ENCODE measurements around the gene PPARD.

The PPARD gene

DNA sequence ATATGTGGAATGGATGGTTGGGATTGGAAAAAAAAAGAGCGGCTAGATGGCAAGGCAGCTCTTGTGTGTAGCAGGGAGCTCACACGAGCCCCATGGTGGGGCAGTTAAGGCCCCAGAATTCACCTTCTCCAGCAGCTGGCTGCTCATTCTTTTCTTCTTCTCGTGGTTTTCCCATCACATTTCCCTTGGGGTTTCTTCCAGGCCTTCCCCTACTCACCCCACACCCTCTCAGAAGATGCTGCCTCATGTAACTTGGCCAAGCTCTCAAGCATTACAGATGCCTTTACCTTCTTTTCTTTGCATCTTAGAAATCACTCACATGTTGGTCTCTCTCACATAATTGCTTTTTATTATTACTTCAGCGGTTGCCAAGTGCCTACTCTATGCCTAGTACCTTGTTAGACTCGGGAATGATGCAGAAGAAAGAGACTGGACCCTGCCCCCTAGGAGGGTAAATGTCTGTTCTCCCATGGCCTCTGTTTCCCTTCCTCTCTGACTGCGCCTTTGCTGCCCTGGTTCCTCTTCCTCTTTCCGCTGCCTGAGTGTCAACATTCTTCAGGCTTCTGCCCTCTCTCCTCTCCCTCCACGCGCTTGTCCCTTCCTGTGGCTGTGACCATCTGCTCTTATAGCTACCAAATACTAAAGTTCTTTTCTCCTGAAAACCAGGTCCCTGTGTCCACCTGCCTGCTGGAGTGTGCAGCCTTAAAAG, 28.6 kb downstream of the PPARD start:
- H3K4me1 ChIP-seq (ENCODE audit: insufficient read depth, insufficient read length): no peaks in the 10 kb centered on the region
- no peak for TF ChIP-seq YY1 (IDR thresholded peaks at IDR 0.05; ENCODE audit: insufficient read depth, insufficient read length)
- no peak overlapping the region for H3K4me3 ChIP-seq (ENCODE audit: insufficient read length, low read depth)
- H3K9ac ChIP-seq (ENCODE audit: insufficient read length, low read depth): no peak overlapping the region
- H3K27me3 ChIP-seq (ENCODE audit: insufficient read depth, insufficient read length): no peaks in the 10 kb centered on the region
- H3K9me3 ChIP-seq (ENCODE audit: insufficient read depth, low read length): no peaks in the 10 kb centered on the region
- no peak for DNase-seq (ENCODE audit: low read depth, low spot score)
- H3K36me3 ChIP-seq (ENCODE audit: insufficient read depth, insufficient read length, low read length): no peaks in the 10 kb centered on the region

DNA sequence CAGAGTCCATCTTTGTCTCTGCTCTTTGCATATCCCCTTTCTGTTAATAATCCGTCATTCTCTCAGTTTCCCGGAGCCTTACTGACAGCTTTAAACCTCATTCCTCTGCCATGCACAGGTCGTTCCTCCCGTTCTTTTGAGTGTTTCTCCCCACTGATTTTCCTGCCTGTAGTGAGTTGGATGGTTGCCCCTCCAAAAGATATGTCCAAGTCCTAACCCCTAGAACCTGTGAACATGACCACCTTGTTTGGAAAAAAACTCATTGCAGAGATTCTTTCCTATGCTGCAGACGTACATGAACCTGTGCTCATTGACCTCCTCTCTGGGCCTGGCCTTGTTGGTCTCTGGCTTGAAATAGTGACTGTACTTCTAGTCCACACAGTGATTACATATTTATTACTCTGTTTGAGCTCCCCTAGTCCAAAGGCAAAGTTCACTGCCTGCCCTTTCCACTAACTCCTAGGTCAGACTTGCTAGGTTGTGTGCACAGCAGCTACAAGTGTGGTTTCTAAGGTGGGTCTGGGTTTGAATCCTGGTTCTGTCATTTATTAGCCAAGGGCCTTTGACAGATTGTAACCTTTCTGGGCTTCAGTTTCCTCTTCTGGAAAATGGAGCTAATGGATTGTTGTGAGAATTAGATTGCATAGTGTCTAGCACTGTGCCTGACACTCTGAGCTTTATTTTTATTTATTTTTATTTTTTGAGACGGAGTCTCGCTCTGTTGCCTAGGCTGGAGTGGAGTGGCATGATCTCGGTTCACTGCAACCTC, 29.3 kb downstream of the PPARD start:
- Histone ChIP-seq H3K9me3 (ENCODE audit: insufficient read depth, low read length) (no peaks in the 10 kb centered on the region), H3K4me1 (ENCODE audit: insufficient read depth, insufficient read length) (no peaks in the 10 kb centered on the region), H3K36me3 (ENCODE audit: insufficient read depth, insufficient read length, low read length) (no peaks in the 10 kb centered on the region), H3K27me3 (ENCODE audit: insufficient read depth, insufficient read length) (no peaks in the 10 kb centered on the region), H3K9ac (ENCODE audit: insufficient read length, low read depth) (no peak overlapping the region), H3K4me3 (ENCODE audit: insufficient read length, low read depth) (no peak overlapping the region)
- DNase-seq (ENCODE audit: low read depth, low spot score): no peak
- no peak for TF ChIP-seq YY1 (IDR thresholded peaks at IDR 0.05; ENCODE audit: insufficient read depth, insufficient read length)
- TF ChIP-seq ZNF274 (IDR thresholded peaks at IDR 0.05; ENCODE audit: low read depth, low read length): no peak
- no peak for TF ChIP-seq SUZ12 (IDR thresholded peaks at IDR 0.05; ENCODE audit: extremely low read depth, insufficient read depth, insufficient read length)

DNA sequence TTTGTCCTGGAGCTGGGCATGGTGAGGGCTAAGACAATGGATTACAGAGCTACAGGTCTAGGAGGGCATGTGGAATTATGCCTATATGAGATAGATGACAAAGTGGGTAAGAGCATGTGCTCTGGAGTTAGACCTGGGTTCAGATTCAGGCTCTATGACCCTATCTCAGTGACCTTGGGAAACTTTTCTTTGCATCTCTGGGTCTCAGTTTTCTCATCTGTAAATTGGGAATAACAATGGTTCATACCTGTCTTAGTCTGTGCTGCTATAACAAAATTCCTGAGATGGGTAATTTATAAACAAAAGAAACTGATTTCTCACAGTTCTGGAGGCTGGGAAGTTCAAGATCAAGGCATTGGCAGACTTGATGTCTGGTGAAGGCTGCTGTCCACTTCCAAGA, 30.3 kb downstream of the PPARD start:
- H3K27me3 ChIP-seq (ENCODE audit: insufficient read depth, insufficient read length): no peaks in the 10 kb centered on the region
- no peak overlapping the region for H3K4me3 ChIP-seq (ENCODE audit: insufficient read length, low read depth)
- no peaks in the 10 kb centered on the region for H3K4me1 ChIP-seq (ENCODE audit: insufficient read depth, insufficient read length)
- no peak for DNase-seq (ENCODE audit: low read depth, low spot score)
- H3K9me3 ChIP-seq (ENCODE audit: insufficient read depth, low read length): no peaks in the 10 kb centered on the region
- no peak for TF ChIP-seq YY1 (IDR thresholded peaks at IDR 0.05; ENCODE audit: insufficient read depth, insufficient read length)
- no peak for TF ChIP-seq ZNF274 (IDR thresholded peaks at IDR 0.05; ENCODE audit: low read depth, low read length)
- no peak for TF ChIP-seq SUZ12 (IDR thresholded peaks at IDR 0.05; ENCODE audit: extremely low read depth, insufficient read depth, insufficient read length)
- H3K9ac ChIP-seq (ENCODE audit: insufficient read length, low read depth): no peak overlapping the region
- no peaks in the 10 kb centered on the region for H3K36me3 ChIP-seq (ENCODE audit: insufficient read depth, insufficient read length, low read length)

DNA sequence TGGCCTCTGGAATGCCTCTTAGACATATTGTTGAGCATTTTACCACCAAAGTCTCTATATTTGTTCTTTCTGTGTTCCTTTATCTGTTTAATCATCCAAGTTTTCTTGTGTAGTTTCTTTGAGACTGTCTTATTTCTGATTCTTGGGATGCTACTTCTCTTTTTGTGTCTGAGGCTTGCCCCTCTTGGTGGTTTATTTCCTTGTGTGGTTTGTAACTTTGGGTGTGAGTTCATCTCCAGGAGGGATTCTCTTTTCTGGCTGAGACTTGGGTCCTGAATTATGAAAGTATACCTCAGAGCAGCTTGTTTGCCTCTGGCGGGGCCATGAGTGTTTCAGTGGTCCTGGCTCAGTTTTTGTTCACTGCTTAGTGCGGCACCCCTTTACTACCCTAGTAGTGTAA, 33.9 kb downstream of the PPARD start:
- no peaks in the 10 kb centered on the region for H3K4me1 ChIP-seq (ENCODE audit: insufficient read depth, insufficient read length)
- no peaks in the 10 kb centered on the region for H3K36me3 ChIP-seq (ENCODE audit: insufficient read depth, insufficient read length, low read length)
- no peaks in the 10 kb centered on the region for H3K27me3 ChIP-seq (ENCODE audit: insufficient read depth, insufficient read length)
- H3K9me3 ChIP-seq (ENCODE audit: insufficient read depth, low read length): no peaks in the 10 kb centered on the region
- H3K4me3 ChIP-seq (ENCODE audit: insufficient read length, low read depth): no peak overlapping the region
- no peak for TF ChIP-seq ZNF274 (IDR thresholded peaks at IDR 0.05; ENCODE audit: low read depth, low read length)
- no peak for TF ChIP-seq YY1 (IDR thresholded peaks at IDR 0.05; ENCODE audit: insufficient read depth, insufficient read length)
- no peak for TF ChIP-seq SUZ12 (IDR thresholded peaks at IDR 0.05; ENCODE audit: extremely low read depth, insufficient read depth, insufficient read length)
- no peak for DNase-seq (ENCODE audit: low read depth, low spot score)
- no peak overlapping the region for H3K9ac ChIP-seq (ENCODE audit: insufficient read length, low read depth)

DNA sequence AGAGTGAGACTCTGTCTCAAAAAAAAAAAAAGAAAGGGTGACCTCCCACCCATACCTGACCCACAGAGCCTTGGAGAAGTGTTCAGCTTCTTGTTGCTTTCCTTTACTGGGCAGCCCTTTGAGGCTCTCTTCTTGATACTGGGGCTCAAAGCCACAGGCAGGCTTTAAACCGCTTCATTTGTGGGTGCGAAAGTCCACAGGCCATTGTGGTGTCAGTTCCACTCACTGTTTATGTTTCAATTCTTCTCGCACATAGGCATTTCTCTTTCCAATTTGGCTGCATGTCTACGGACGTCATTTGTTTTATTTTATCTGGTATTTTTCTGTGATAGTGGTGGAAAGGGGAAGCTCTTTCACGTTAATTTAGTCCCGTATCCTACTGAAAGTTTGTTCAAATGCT, 34.6 kb downstream of the PPARD start:
- DNase-seq (ENCODE audit: low read depth, low spot score): no peak
- Histone ChIP-seq H3K4me3 (ENCODE audit: insufficient read length, low read depth) (no peak overlapping the region), H3K9ac (ENCODE audit: insufficient read length, low read depth) (no peak overlapping the region), H3K36me3 (ENCODE audit: insufficient read depth, insufficient read length, low read length) (no peaks in the 10 kb centered on the region), H3K27me3 (ENCODE audit: insufficient read depth, insufficient read length) (no peaks in the 10 kb centered on the region), H3K4me1 (ENCODE audit: insufficient read depth, insufficient read length) (no peaks in the 10 kb centered on the region), H3K9me3 (ENCODE audit: insufficient read depth, low read length) (peaks cover 2% of the 10 kb centered on the region; the same call in 1 of the 2 replicates)
- TF ChIP-seq ZNF274 (IDR thresholded peaks at IDR 0.05; ENCODE audit: low read depth, low read length) (no peak), YY1 (IDR thresholded peaks at IDR 0.05; ENCODE audit: insufficient read depth, insufficient read length) (no peak), SUZ12 (IDR thresholded peaks at IDR 0.05; ENCODE audit: extremely low read depth, insufficient read depth, insufficient read length) (no peak)

DNA sequence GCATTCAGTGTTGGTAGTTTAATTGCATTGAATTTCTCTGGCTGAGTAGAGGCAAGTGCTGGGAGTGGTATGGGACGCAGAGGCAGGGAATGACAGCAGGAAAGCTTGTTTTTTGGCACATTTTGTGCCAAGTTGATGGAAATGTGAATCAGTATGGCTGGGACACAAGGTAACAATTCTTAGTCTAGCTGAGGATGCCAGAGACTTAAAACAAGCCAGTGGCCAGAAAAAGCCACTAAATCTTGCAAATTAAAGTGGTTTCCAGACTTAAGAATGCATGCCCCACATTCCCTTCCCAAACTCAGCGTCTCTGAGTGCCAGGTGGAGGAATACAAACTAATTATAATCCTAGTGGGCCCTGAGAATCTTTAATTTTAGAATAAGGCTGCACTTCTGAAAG, 35.9 kb downstream of the PPARD start:
- Histone ChIP-seq H3K9ac (ENCODE audit: insufficient read length, low read depth) (no peak overlapping the region), H3K9me3 (ENCODE audit: insufficient read depth, low read length) (peaks cover 14% of the 10 kb centered on the region), H3K4me1 (ENCODE audit: insufficient read depth, insufficient read length) (no peaks in the 10 kb centered on the region), H3K27me3 (ENCODE audit: insufficient read depth, insufficient read length) (no peaks in the 10 kb centered on the region), H3K4me3 (ENCODE audit: insufficient read length, low read depth) (no peak overlapping the region), H3K36me3 (ENCODE audit: insufficient read depth, insufficient read length, low read length) (no peaks in the 10 kb centered on the region)
- DNase-seq (ENCODE audit: low read depth, low spot score): no peak
- TF ChIP-seq SUZ12 (IDR thresholded peaks at IDR 0.05; ENCODE audit: extremely low read depth, insufficient read depth, insufficient read length) (no peak), YY1 (IDR thresholded peaks at IDR 0.05; ENCODE audit: insufficient read depth, insufficient read length) (no peak), ZNF274 (IDR thresholded peaks at IDR 0.05; ENCODE audit: low read depth, low read length) (no peak)

DNA sequence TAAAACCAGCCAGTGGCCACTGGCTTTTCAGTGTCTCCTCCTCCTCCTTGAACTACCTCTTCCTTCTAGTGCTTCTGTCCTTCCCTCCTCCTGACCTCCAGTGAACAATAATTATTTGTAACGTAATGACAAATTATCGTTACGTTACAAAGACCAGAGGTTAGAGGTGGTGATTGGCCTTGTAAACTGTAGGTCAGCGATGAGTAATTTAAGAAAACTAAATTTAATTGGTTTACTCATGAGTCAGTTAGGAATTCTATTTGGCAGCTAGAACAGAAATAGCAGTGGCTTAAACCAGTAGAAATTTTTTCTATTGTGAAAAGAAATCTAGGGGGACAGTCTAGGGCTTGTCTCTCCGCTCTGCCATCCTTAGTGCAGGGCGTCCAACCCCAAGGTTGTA, 38.8 kb downstream of the PPARD start:
- Histone ChIP-seq H3K4me1 (ENCODE audit: insufficient read depth, insufficient read length) (no peaks in the 10 kb centered on the region), H3K27me3 (ENCODE audit: insufficient read depth, insufficient read length) (no peaks in the 10 kb centered on the region), H3K9ac (ENCODE audit: insufficient read length, low read depth) (no peak overlapping the region), H3K9me3 (ENCODE audit: insufficient read depth, low read length) (peaks cover 14% of the 10 kb centered on the region), H3K4me3 (ENCODE audit: insufficient read length, low read depth) (no peak overlapping the region), H3K36me3 (ENCODE audit: insufficient read depth, insufficient read length, low read length) (no peaks in the 10 kb centered on the region)
- TF ChIP-seq ZNF274 (IDR thresholded peaks at IDR 0.05; ENCODE audit: low read depth, low read length): no peak
- DNase-seq (ENCODE audit: low read depth, low spot score): no peak
